Measurements from ENCODE around the gene TBL1X.

Gene TBL1X

GRCh38 chrX:9656277-9656676 is 191.4 kb downstream of the TBL1X start:
- no peak overlapping the region for H3K4me2 ChIP-seq (ENCODE audit: low read length)
- TF ChIP-seq CTCF (IDR thresholded peaks at IDR 0.05): no peak
- H2AFZ ChIP-seq: no peak overlapping the region
- H3K9ac ChIP-seq: no peak overlapping the region
- no peaks in the 10 kb centered on the region for H3K4me1 ChIP-seq
- no peaks in the 10 kb centered on the region for H3K9me3 ChIP-seq (ENCODE audit: control insufficient read depth, low read length)
- H3K36me3 ChIP-seq (ENCODE audit: control insufficient read depth, insufficient read depth, low read length): no peaks in the 10 kb centered on the region
- no peaks in the 10 kb centered on the region for H3K79me2 ChIP-seq
- H3K27ac ChIP-seq: no peak overlapping the region
- H3K4me3 ChIP-seq (ENCODE audit: low read depth, low read length): no peak overlapping the region
- H3K27me3 ChIP-seq (ENCODE audit: control insufficient read depth, insufficient read depth, low read length): no peaks in the 10 kb centered on the region

- H3K4me2 ChIP-seq (ENCODE audit: low read length): no peak overlapping the region
- no peak for TF ChIP-seq CTCF (IDR thresholded peaks at IDR 0.05)
Measured at GRCh38 chrX:9656871-9657270, 192.0 kb downstream of the TBL1X start.

GRCh38 chrX:9657590-9658256 is 192.9 kb downstream of the TBL1X start:
- Histone ChIP-seq H2AFZ (no peak overlapping the region), H3K79me2 (no peaks in the 10 kb centered on the region), H3K4me1 (no peaks in the 10 kb centered on the region), H3K9me3 (ENCODE audit: control insufficient read depth, low read length) (no peaks in the 10 kb centered on the region), H3K36me3 (ENCODE audit: control insufficient read depth, insufficient read depth, low read length) (no peaks in the 10 kb centered on the region), H3K27ac (no peak overlapping the region), H3K4me3 (ENCODE audit: low read depth, low read length) (no peak overlapping the region), H3K27me3 (ENCODE audit: control insufficient read depth, insufficient read depth, low read length) (no peaks in the 10 kb centered on the region), H3K4me2 (ENCODE audit: low read length) (no peak overlapping the region), H3K9ac (no peak overlapping the region)
- no peak for TF ChIP-seq CTCF (IDR thresholded peaks at IDR 0.05)

More at GRCh38 chrX:9656871-9657270, 192.0 kb downstream of the TBL1X start:
- H3K4me3 ChIP-seq (ENCODE audit: low read depth, low read length): no peak overlapping the region
- H3K36me3 ChIP-seq (ENCODE audit: control insufficient read depth, insufficient read depth, low read length): no peaks in the 10 kb centered on the region
- no peaks in the 10 kb centered on the region for H3K4me1 ChIP-seq
- H3K27ac ChIP-seq: no peak overlapping the region
- H3K27me3 ChIP-seq (ENCODE audit: control insufficient read depth, insufficient read depth, low read length): no peaks in the 10 kb centered on the region
- no peaks in the 10 kb centered on the region for H3K9me3 ChIP-seq (ENCODE audit: control insufficient read depth, low read length)
- no peak overlapping the region for H3K9ac ChIP-seq
- no peaks in the 10 kb centered on the region for H3K79me2 ChIP-seq
- no peak overlapping the region for H2AFZ ChIP-seq

- H3K36me3 ChIP-seq (ENCODE audit: control insufficient read depth, insufficient read depth, low read length): no peaks in the 10 kb centered on the region
- no peak for TF ChIP-seq CTCF (IDR thresholded peaks at IDR 0.05)
- no peak overlapping the region for H3K9ac ChIP-seq
- H3K79me2 ChIP-seq: no peaks in the 10 kb centered on the region
- no peak overlapping the region for H2AFZ ChIP-seq
- H3K4me3 ChIP-seq (ENCODE audit: low read depth, low read length): no peak overlapping the region
- no peaks in the 10 kb centered on the region for H3K4me1 ChIP-seq
- no peaks in the 10 kb centered on the region for H3K9me3 ChIP-seq (ENCODE audit: control insufficient read depth, low read length)
- no peaks in the 10 kb centered on the region for H3K27me3 ChIP-seq (ENCODE audit: control insufficient read depth, insufficient read depth, low read length)
- no peak overlapping the region for H3K27ac ChIP-seq
- H3K4me2 ChIP-seq (ENCODE audit: low read length): no peak overlapping the region
Measured at GRCh38 chrX:9658409-9658808, 193.6 kb downstream of the TBL1X start.

- H3K27me3 ChIP-seq (ENCODE audit: control insufficient read depth, insufficient read depth, low read length): no peaks in the 10 kb centered on the region
- H3K9ac ChIP-seq: no peak overlapping the region
- no peaks in the 10 kb centered on the region for H3K36me3 ChIP-seq (ENCODE audit: control insufficient read depth, insufficient read depth, low read length)
- no peaks in the 10 kb centered on the region for H3K79me2 ChIP-seq
- H3K4me1 ChIP-seq: no peaks in the 10 kb centered on the region
- no peak overlapping the region for H2AFZ ChIP-seq
- H3K4me2 ChIP-seq (ENCODE audit: low read length): no peak overlapping the region
- H3K27ac ChIP-seq: no peak overlapping the region
- H3K9me3 ChIP-seq (ENCODE audit: control insufficient read depth, low read length): no peaks in the 10 kb centered on the region
- H3K4me3 ChIP-seq (ENCODE audit: low read depth, low read length): no peak overlapping the region
- TF ChIP-seq CTCF (IDR thresholded peaks at IDR 0.05): no peak
Measured at GRCh38 chrX:9659571-9660195, 194.8 kb downstream of the TBL1X start.
